ENCODE results near the gene CARS2. TPM values are rescaled to one million over a fixed set of nuclear protein-coding genes. Genes with fewer than 3 reads are reported as not detected.

Gene CARS2
- total and polyA plus RNA-seq, 2 experiments from 2014 or later, result 75.7 to 96.7 TPM

DNA sequence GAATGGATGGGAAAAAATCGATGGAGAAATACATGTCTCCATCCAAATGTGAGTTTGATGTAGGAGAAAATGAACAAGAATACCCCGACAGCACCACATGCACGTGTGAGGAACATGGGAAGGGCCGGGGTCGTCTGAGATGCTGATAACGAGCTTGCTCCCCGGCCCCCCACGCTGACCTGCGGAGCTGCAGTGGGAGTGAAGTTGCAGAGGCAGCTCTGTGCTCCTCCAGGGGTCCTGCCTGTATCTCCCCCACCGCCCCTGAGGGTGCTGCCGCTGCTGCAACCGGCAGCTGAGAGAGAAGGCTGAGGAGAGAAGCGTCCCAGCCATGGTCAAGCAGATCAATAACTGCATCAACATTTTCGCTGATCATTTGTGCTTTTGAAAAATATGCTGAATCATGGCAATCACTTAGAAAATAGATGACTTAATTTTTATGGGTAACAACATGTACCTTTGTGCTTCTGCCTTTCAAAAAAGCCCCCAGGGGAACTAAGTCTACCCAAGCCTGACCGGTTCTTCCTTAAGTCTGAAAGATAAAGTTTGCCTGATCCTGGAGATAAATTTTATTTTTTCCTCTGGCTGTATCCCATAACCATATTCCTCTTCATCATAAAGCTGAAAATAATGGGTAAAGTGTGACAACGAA is 108.8 kb downstream of the CARS2 start:
- DNase-seq, result no peak
- H3K4me2 ChIP-seq (ENCODE audit: unreplicated experiment), result no peak overlapping the region
- TF ChIP-seq EZH2 (IDR thresholded peaks at IDR 0.05; ENCODE audit: insufficient read depth, poor library complexity, severe bottlenecking), result no peak
- no peak for TF ChIP-seq EZH2phosphoT487 (IDR thresholded peaks at IDR 0.05; ENCODE audit: insufficient read depth, low read depth)
- H4K20me1 ChIP-seq (ENCODE audit: insufficient read depth), result no peaks in the 10 kb centered on the region
- H3K79me2 ChIP-seq (ENCODE audit: insufficient read depth), result no peaks in the 10 kb centered on the region
- no peaks in the 10 kb centered on the region for H3K9me3 ChIP-seq (ENCODE audit: low read depth)
- H3K4me1 ChIP-seq (ENCODE audit: insufficient read depth), result no peaks in the 10 kb centered on the region
- H3K9ac ChIP-seq, result no peak overlapping the region
- no peaks in the 10 kb centered on the region for H3K9me2 ChIP-seq (ENCODE audit: insufficient read depth)
- no peak overlapping the region for H2AFZ ChIP-seq
- in situ Hi-C loops (cut with MboI), result no loop called here
- no peak overlapping the region for H3K27ac ChIP-seq
- no peaks in the 10 kb centered on the region for H3K27me3 ChIP-seq (replicated peaks; ENCODE audit: insufficient read depth)
- no peak overlapping the region for H3K4me3 ChIP-seq
- WGBS, 2 experiments (ENCODE audit: low coverage in 1 of 2, low lambda C conversion rate in 2 of 2, missing lambda C conversion rate in 2 of 2), result 82 to 83% methylated on average over 16 of the region's 16 CpGs
- no peaks in the 10 kb centered on the region for H3F3A ChIP-seq (ENCODE audit: insufficient read depth)
- no peaks in the 10 kb centered on the region for H3K36me3 ChIP-seq (ENCODE audit: low read depth)

- Histone ChIP-seq H3K4me3 (no peak overlapping the region), H3K9me3 (ENCODE audit: low read depth) (no peaks in the 10 kb centered on the region), H4K20me1 (ENCODE audit: insufficient read depth) (no peaks in the 10 kb centered on the region), H3K4me2 (ENCODE audit: unreplicated experiment) (peak overlapping the region; percentile 9), H3K9me2 (ENCODE audit: insufficient read depth) (no peaks in the 10 kb centered on the region), H3K27ac (no peak overlapping the region), H3K27me3 (replicated peaks; ENCODE audit: insufficient read depth) (no peaks in the 10 kb centered on the region), H3K79me2 (ENCODE audit: insufficient read depth) (no peaks in the 10 kb centered on the region), H3K4me1 (ENCODE audit: insufficient read depth) (no peaks in the 10 kb centered on the region), H2AFZ (no peak overlapping the region), H3F3A (ENCODE audit: insufficient read depth) (no peaks in the 10 kb centered on the region), H3K36me3 (ENCODE audit: low read depth) (no peaks in the 10 kb centered on the region), H3K9ac (no peak overlapping the region)
- 51 to 52% methylated on average over 6 of the region's 6 CpGs for WGBS, 2 experiments (ENCODE audit: low coverage in 1 of 2, low lambda C conversion rate in 2 of 2, missing lambda C conversion rate in 2 of 2)
- TF ChIP-seq EZH2phosphoT487 (IDR thresholded peaks at IDR 0.05; ENCODE audit: insufficient read depth, low read depth) (no peak), EZH2 (IDR thresholded peaks at IDR 0.05; ENCODE audit: insufficient read depth, poor library complexity, severe bottlenecking) (no peak)
- in situ Hi-C loops (cut with MboI), result no loop called here
- peak; percentile 71 for DNase-seq
Observed at GRCh38 chr13:110593430-110594130, 112.3 kb downstream of the CARS2 start.

GRCh38 chr13:110592665-110593064 is 113.3 kb downstream of the CARS2 start:
- WGBS, 2 experiments (ENCODE audit: low coverage in 1 of 2, low lambda C conversion rate in 2 of 2, missing lambda C conversion rate in 2 of 2), result 24 to 35% methylated on average over 2 of the region's 2 CpGs
- Histone ChIP-seq H3K4me1 (ENCODE audit: insufficient read depth) (no peaks in the 10 kb centered on the region), H3K9me3 (ENCODE audit: low read depth) (no peaks in the 10 kb centered on the region), H4K20me1 (ENCODE audit: insufficient read depth) (no peaks in the 10 kb centered on the region), H3K9ac (no peak overlapping the region), H3F3A (ENCODE audit: insufficient read depth) (no peaks in the 10 kb centered on the region), H2AFZ (no peak overlapping the region), H3K36me3 (ENCODE audit: low read depth) (no peaks in the 10 kb centered on the region), H3K79me2 (ENCODE audit: insufficient read depth) (no peaks in the 10 kb centered on the region), H3K4me3 (no peak overlapping the region), H3K27ac (peak overlapping the region; percentile 22; the same call in 1 of the 2 replicates), H3K27me3 (replicated peaks; ENCODE audit: insufficient read depth) (no peaks in the 10 kb centered on the region), H3K9me2 (ENCODE audit: insufficient read depth) (no peaks in the 10 kb centered on the region), H3K4me2 (ENCODE audit: unreplicated experiment) (no peak overlapping the region)
- in situ Hi-C loops (cut with MboI), result no loop called here
- peak; percentile 73 for DNase-seq
- TF ChIP-seq EZH2 (IDR thresholded peaks at IDR 0.05; ENCODE audit: insufficient read depth, poor library complexity, severe bottlenecking) (no peak), EZH2phosphoT487 (IDR thresholded peaks at IDR 0.05; ENCODE audit: insufficient read depth, low read depth) (no peak)

Other genes starting within 250 kb of the CARS2 start
- gene RAB20, start 144.4 kb downstream of the CARS2 start, total RNA-seq (2014; rRNA removed; shearing (Covaris generic)), result 3.3 and 6.4 TPM in 2 replicates
- gene RAB20, start 144.4 kb downstream of the CARS2 start, polyA plus RNA-seq (2016; fragmentation: Nextera tagmentation; extraction: Ambion mirVana), result 2.7 TPM in 2 replicates
- gene NAXD, start 90.6 kb downstream of the CARS2 start, total RNA-seq (2014; rRNA removed; shearing (Covaris generic)), result 23.5 and 34.0 TPM in 2 replicates
- 26.9 and 28.1 TPM in 2 replicates for gene NAXD, start 90.6 kb downstream of the CARS2 start, polyA plus RNA-seq (2016; fragmentation: Nextera tagmentation; extraction: Ambion mirVana)
- gene ING1, start 7.6 kb upstream of the CARS2 start, total RNA-seq (2014; rRNA removed; shearing (Covaris generic)), result 7.2 and 8.2 TPM in 2 replicates
- gene ING1, start 7.6 kb upstream of the CARS2 start, polyA plus RNA-seq (2016; fragmentation: Nextera tagmentation; extraction: Ambion mirVana), result 6.5 and 7.2 TPM in 2 replicates
- gene ANKRD10, start 209.0 kb upstream of the CARS2 start, total RNA-seq (2014; rRNA removed; shearing (Covaris generic)), result 34.1 and 39.9 TPM in 2 replicates
- gene ANKRD10, start 209.0 kb upstream of the CARS2 start, polyA plus RNA-seq (2016; fragmentation: Nextera tagmentation; extraction: Ambion mirVana), result 33.4 and 42.7 TPM in 2 replicates